Common myeloid progenitor, CD34-positive (primary cell): ENCODE measurements around the gene ANO3.

ENCODE experiments used
- CTCF ChIA-PET: fragments of 350-600 bp; sonication (Branson Sonifier 250); formaldehyde crosslinking; loops from one replicate; lab custom pipeline; 2021; ENCODE audit warnings: antibody characterized with exemption; lab: Charles Lee
- POLR2A ChIA-PET: fragments of 350-600 bp; sonication (Branson Sonifier 250); formaldehyde crosslinking; loops from one replicate; lab custom pipeline; 2021; ENCODE audit warnings: antibody characterized with exemption; lab: Charles Lee
- DNase-seq, 3 donors: peaks; one replicate each; pipeline versions ENCODE4 v3.0.0 to v3.0.0-alpha.2; 2013
- H3K27ac ChIP-seq, 2 experiments: 1 replicate in 1 of 2; 2 replicates in 1 of 2; pipeline ENCODE4 v1.7.0; 2013; ENCODE audit warnings: inconsistent platforms in 2 of 2, low read length in 2 of 2, mild to moderate bottlenecking in 2 of 2, low read depth in 1 of 2, moderate library complexity in 1 of 2; ENCODE audit not compliant: severe bottlenecking in 2 of 2, insufficient read depth in 1 of 2, poor library complexity in 1 of 2
- H3K27me3 ChIP-seq, 5 experiments: replicated peaks in 2 of 5; 1 replicate in 3 of 5; 2 replicates in 2 of 5; pipeline versions ENCODE4 v1.6.1 to v1.7.0; 2013; ENCODE audit warnings: low read length in 4 of 5, mild to moderate bottlenecking in 2 of 5, moderate library complexity in 2 of 5, inconsistent platforms in 1 of 5; ENCODE audit not compliant: insufficient read depth in 5 of 5, control insufficient read depth in 4 of 5
- H3K36me3 ChIP-seq, 4 experiments: 1 replicate in 2 of 4; 2 replicates in 2 of 4; pipeline versions ENCODE4 v1.6.1 to v1.7.0; 2013; ENCODE audit warnings: low read length in 3 of 4, control low read depth in 1 of 4, mild to moderate bottlenecking in 1 of 4; ENCODE audit not compliant: control insufficient read depth in 4 of 4, insufficient read depth in 4 of 4
- H3K4me1 ChIP-seq, 4 experiments: 1 replicate in 3 of 4; 2 replicates in 1 of 4; pipeline versions ENCODE4 v1.6.1 to v1.7.1; 2013; ENCODE audit warnings: low read length in 3 of 4, mild to moderate bottlenecking in 3 of 4, control low read depth in 1 of 4, inconsistent platforms in 1 of 4, moderate library complexity in 1 of 4; ENCODE audit not compliant: control insufficient read depth in 4 of 4, insufficient read depth in 4 of 4; ENCODE audit errors: control extremely low read depth in 1 of 4
- H3K4me3 ChIP-seq, 7 experiments: 1 replicate in 4 of 7; 2 replicates in 3 of 7; pipeline versions ENCODE4 v1.5.1 to v1.7.0; 2013; ENCODE audit warnings: mild to moderate bottlenecking in 7 of 7, low read length in 6 of 7, moderate library complexity in 6 of 7, inconsistent platforms in 2 of 7, low read depth in 2 of 7, control low read depth in 1 of 7; ENCODE audit not compliant: insufficient read depth in 4 of 7, control insufficient read depth in 1 of 7; ENCODE audit errors: extremely low read depth in 1 of 7
- H3K9me3 ChIP-seq, 5 experiments: 1 replicate in 4 of 5; 2 replicates in 1 of 5; pipeline versions ENCODE4 v1.6.1 to v1.7.1; 2013; ENCODE audit warnings: low read length in 4 of 5, mild to moderate bottlenecking in 2 of 5, inconsistent platforms in 1 of 5, low read depth in 1 of 5, moderate library complexity in 1 of 5; ENCODE audit not compliant: control insufficient read depth in 4 of 5, insufficient read depth in 2 of 5; ENCODE audit errors: control extremely low read depth in 1 of 5
- WGBS: methylation state at CpG from one replicate; pipeline ENCODE4 v1.1.5; 2013; ENCODE audit not compliant: insufficient coverage; 5-methylcytosine and 5-hydroxymethylcytosine counted together

The ANO3 gene

DNA sequence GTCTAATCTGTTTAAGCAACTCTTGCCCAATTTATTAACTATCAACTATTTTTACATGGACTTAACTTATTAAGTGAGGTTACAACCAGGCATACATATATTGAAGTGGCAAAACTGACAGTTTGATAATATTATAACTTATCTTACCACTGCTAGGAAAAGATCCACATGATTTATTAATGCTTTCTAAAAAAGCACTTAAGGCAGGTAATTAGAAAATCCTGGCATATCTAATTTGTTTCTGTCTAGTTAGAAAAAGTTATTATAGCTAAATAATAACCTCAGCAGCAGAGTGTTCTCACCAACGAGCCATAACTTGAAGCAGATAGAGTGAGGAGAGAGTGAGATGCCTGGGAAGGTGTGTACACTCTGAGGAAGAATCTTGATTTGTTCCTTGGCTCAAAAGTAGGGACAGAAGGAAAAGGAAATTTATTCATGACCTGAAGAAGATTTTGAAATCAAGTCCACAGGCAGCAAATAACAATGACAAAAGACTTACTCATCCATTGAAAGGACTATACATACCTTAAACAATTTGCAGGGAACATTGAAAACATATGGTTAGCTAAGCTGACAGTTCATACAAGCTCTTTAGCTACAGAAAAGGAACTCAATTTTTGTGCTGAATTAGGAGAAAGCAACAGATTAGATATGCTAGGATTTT lies 247.2 kb downstream of the ANO3 start:
- CTCF ChIA-PET: no interaction called here
- H3K4me3 ChIP-seq: no peak overlapping the region
- WGBS: no CpG with 5 or more reads among the region's 1 CpG

GRCh38 chr11:26579683-26580082 lies 247.8 kb downstream of the ANO3 start:
- no peak overlapping the region for H3K27ac ChIP-seq
- ChIA-PET POLR2A (no interaction called here), CTCF (no interaction called here)
- H3K4me1 ChIP-seq: no peaks in the 10 kb centered on the region
- H3K9me3 ChIP-seq: no peaks in the 10 kb centered on the region
- no peaks in the 10 kb centered on the region for H3K36me3 ChIP-seq
- no peak overlapping the region for H3K4me3 ChIP-seq
- WGBS: no CpG with 5 or more reads among the region's 2 CpGs
- no peak for DNase-seq
- H3K27me3 ChIP-seq: no peaks in the 10 kb centered on the region

More for the DNA sequence above, 247.2 kb downstream of the ANO3 start:
- POLR2A ChIA-PET: no interaction called here
- no peaks in the 10 kb centered on the region for H3K9me3 ChIP-seq
- H3K36me3 ChIP-seq: no peaks in the 10 kb centered on the region
- H3K27ac ChIP-seq: no peak overlapping the region
- DNase-seq: no peak
- H3K27me3 ChIP-seq: no peaks in the 10 kb centered on the region
- no peaks in the 10 kb centered on the region for H3K4me1 ChIP-seq

DNA sequence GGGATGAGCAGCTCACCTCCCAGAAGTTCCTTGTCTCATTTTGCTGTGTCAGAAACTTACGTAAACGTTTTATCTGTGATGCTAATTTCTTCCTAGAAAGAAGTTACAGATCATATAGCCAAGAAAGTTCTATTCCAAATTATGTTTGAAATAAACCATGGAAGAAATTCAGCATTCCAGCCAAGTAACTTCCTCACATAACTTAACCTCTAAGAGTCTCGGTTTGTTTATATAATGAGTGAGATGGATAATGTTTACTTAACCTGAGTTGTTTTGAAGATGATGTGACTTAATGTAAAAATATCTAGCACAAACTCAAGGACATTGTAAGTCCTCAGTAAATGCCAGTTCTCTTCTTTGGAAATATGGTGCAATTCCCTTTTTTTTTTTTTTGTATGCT lies 249.0 kb downstream of the ANO3 start:
- Histone ChIP-seq H3K27me3 (no peaks in the 10 kb centered on the region), H3K4me1 (no peaks in the 10 kb centered on the region), H3K36me3 (no peaks in the 10 kb centered on the region), H3K9me3 (no peaks in the 10 kb centered on the region), H3K27ac (no peak overlapping the region), H3K4me3 (no peak overlapping the region)
- DNase-seq: no peak
- ChIA-PET CTCF (no interaction called here), POLR2A (no interaction called here)
- WGBS: no CpG with 5 or more reads among the region's 3 CpGs

DNA sequence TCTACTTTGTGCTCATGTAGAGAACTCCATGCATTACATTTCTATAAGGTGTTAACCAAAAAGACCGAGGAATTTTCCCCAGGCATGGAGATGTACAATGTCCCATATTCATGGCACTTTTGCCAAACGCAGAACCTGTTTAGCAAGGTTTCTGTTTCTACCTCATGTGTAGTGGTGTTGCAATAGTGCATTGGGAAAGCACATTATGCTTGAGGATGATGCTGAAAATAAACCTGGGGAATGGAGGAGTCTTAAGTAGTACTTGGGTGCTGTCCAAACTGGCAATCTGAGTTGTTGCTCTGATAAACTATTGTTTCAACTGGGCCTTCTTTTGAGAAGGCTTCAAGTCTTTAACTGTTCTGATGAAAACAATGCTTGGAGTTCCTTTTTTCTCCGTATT lies 251.6 kb downstream of the ANO3 start:
- no peak for DNase-seq
- no peaks in the 10 kb centered on the region for H3K27me3 ChIP-seq
- no peak overlapping the region for H3K27ac ChIP-seq
- no peaks in the 10 kb centered on the region for H3K9me3 ChIP-seq
- H3K36me3 ChIP-seq: no peaks in the 10 kb centered on the region
- ChIA-PET POLR2A (no interaction called here), CTCF (no interaction called here)
- H3K4me1 ChIP-seq: no peaks in the 10 kb centered on the region
- H3K4me3 ChIP-seq: no peak overlapping the region
- 89% methylated on average over 3 of the region's 3 CpGs for WGBS

DNA sequence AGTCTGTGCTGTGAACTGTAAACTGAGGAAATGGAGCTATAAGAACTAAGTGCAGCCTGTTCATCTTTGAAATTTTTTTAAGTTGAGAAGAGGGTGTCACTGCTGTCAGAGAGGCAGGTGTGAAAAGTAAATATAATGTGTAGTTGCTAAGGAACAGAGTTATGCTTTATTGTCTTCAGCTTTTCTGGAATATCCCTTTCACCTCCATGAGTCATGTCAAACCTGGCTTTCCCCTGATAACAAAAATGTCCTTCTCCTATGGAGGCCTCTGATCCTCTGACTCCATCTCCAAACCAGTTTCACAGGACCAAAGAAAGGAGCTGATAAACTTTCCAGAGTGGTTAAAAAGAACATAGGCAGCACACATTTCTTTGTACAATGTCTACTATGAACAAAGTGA lies 252.9 kb downstream of the ANO3 start:
- Histone ChIP-seq H3K4me3 (no peak overlapping the region), H3K27ac (no peak overlapping the region), H3K36me3 (no peaks in the 10 kb centered on the region), H3K27me3 (no peaks in the 10 kb centered on the region), H3K4me1 (no peaks in the 10 kb centered on the region), H3K9me3 (no peaks in the 10 kb centered on the region)
- no peak for DNase-seq
- ChIA-PET POLR2A (no interaction called here), CTCF (no interaction called here)

GRCh38 chr11:26587073-26587472 lies 255.1 kb downstream of the ANO3 start:
- Histone ChIP-seq H3K27ac (no peak overlapping the region), H3K4me1 (no peaks in the 10 kb centered on the region), H3K4me3 (no peak overlapping the region), H3K36me3 (no peaks in the 10 kb centered on the region), H3K27me3 (no peaks in the 10 kb centered on the region), H3K9me3 (no peaks in the 10 kb centered on the region)
- ChIA-PET POLR2A (no interaction called here), CTCF (no interaction called here)
- WGBS: 100% methylated on average over 1 of the region's 2 CpGs
- DNase-seq: no peak

DNA sequence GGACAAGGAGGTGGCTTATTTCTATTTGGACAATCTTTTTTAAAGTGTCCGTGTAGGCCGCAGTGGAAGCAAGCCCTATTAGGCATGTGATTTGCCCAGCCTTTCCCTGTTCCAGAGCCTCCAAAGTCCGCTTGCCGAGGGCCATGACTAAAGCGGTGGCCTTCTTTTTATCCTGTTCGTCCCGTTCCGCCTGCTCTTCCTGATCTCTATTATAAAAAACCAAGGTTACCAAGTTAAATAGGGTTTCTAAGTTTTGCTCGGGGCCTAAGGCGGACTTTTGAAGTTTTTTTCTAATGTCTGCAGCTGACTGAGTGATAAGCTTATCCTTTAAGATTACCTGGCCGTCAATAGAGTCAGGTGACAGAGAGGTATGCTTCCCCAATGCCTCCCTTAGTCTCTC lies 261.8 kb downstream of the ANO3 start:
- 88% methylated on average over 7 of the region's 11 CpGs for WGBS
- ChIA-PET POLR2A (no interaction called here), CTCF (no interaction called here)
- Histone ChIP-seq H3K36me3 (no peaks in the 10 kb centered on the region), H3K27ac (no peak overlapping the region), H3K9me3 (no peaks in the 10 kb centered on the region), H3K4me3 (no peak overlapping the region), H3K27me3 (no peaks in the 10 kb centered on the region), H3K4me1 (no peaks in the 10 kb centered on the region)
- DNase-seq: no peak
